Renal pelvis (tissue), 4 donors: Measurements from ENCODE around the gene PARD6G. TPM values are rescaled to one million over a fixed set of nuclear protein-coding genes. Genes with fewer than 3 reads are reported as not detected.

Source experiments
- DNase-seq: peaks from one replicate; pipeline ENCODE4 v3.0.0-alpha.2; 2013
- polyA plus RNA-seq, 3 donors: library from polyadenylated mRNA; unstranded; fragments of 120-200 nt; gene quantifications; one replicate each; pipeline ENCODE4 v1.2.1, GENCODE V29; 2013; ENCODE audit not compliant: insufficient read length in 3 of 3

The PARD6G gene
- polyA plus RNA-seq, 3 donors: 30.7 to 32.2 (median 31.1) TPM

DNA sequence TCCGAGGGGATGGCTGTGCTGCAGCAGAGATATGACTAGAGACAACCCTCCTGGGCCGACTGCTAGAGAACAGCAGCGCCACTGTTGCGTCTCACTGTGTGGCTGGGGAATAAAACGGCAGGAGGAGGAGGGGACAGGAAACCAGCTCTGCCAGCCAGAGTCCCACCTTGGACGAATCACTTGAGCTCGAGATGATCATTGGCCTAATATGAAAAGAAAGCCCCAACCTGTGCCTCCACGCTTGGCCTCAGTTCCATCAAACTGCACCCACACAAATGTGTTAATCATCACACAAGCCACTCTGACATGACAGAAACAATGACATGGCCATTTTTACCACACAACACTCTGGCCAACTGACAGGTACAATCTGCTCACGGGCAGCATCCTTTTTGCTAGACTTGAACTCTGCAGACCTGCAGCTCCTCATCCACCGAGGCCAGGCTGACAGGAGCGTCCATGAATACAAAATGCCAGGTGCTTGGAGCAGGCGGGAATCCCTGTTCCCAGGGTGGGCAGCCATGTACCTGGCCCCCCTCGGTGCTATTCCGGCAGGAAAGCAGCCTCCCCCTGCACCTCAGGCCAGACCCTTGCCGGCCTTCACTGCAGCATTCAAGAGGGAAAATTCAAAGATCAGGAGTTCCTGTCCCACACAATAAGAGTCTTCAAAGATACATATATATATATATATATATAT is 52.3 kb downstream of the PARD6G start:
- DNase-seq: no peak

DNA sequence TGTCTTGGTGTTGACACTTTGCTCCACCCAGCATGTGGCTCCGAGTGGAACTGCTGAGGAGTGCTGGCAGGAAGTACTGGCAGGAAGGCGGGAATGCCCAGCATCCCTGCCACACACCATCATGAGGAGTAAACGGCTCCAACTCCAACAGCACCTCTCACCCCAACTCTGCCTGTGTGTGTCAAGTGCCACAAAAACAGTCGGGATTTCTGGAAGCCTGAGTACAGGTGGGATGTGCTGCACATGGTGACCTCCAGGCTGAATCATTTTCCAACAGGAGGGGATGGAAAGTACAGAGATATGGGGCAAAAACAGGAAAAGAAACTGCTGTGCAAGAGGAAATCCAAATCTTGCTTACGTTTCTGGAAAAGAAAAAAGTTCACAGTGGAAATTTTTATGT is 53.6 kb downstream of the PARD6G start:
- DNase-seq: no peak

DNA sequence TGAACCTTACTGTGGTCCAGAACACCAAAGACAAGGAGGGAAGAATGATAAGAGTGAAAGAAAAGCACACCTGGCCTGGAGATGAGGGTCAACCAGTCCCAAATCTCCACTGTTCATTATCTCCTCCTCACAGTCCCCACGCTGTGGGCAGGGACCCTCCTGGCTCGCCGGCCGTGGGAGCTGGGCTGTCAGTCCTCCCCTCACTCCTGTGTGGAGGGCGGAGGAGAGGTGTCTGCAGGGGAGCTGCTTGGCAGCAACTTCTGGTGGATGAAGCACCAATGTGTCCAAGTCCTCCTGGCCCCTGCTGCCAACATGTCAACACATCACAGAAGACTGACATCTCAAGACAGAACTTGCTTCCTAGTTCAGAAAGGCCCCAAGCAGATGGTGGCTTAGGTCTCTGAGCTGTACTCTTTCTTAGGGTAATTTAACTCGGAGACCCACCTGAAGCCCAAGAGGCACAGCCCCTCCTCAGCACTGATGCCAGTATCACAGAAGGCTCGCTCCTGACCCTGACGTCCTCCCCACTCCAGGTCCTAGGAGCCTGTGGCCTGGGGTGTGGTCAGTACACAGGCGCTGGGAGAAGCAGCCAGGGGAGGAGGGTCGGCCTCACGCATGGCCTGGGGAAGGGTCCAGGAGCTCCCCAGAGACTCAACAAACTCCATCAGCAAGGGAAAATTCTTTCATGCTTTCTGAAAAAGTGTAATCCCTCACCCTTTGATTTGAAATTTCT is 54.5 kb downstream of the PARD6G start:
- no peak for DNase-seq

DNA sequence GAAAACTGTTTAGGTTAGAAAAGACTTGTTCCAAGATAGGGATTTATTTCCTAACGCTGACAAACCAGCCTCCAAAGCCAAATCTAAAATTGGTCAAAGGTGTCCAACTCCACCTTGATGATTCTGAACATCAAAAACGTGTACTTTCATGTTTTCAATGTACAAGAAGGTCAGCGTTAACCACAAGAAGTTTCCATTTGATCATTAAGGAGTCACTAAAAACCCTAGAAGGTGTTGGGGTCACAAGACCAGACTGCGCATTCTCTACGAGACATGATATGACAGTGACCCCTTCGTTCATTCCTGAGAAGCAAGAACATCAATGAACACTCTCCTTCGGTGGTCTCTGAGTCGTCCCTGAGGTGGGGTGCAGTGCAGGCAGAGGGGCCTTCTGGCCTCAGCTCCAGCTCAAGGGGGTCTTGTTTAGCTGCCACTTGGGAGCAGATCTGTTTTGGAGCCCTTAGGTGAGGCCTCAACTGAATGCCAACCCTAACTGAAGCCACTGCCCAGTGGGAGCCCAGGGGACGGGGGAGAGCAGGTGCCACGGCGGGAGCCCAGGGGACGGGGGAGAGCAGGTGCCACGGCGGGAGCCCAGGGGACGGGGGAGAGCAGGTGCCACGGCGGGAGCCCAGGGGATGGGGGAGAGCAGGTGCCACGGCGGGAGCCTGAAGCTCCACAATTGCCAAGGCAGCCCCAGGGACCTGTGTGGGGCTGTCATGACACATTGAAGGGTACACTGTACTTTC is 55.2 kb downstream of the PARD6G start:
- no peak for DNase-seq

DNA sequence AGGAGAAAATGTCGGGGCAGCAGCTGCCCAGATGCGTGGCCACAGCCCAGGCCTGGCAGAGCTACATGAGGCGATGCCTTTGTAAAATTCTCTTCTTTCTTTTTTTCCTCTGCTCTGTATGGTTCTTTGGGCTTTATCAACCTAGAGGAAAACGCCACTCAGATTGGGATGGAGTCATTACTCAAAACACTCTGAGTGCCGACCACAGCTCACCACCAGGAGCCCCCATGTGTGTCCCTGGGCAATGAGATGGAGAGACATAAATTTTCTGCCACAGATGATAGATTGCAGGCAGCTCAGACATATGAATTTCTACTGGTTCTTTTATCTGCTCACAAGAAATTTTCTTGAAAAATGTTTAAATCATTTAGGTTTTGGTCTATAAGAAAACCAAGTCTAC is 56.0 kb downstream of the PARD6G start:
- no peak for DNase-seq

DNA sequence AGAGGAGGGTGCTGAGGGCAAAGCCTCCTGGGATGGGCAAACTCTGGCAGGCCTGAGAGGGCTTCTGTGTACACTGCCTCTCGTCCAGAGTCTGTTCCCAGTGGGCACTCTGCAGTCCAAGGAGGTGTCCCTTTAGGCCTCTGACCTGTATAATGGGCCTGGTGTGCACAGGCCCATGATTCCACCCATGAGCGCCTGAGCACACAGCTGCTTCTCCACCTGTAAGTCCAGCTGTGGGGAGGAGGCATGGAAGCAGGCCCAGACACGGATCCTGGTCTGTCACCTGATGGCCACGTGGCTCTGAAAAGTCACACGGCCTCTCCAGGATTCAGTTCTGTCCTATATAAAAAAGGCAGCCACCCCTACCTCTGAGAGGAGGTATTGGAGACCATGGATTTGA is 57.0 kb downstream of the PARD6G start:
- DNase-seq: no peak

DNA sequence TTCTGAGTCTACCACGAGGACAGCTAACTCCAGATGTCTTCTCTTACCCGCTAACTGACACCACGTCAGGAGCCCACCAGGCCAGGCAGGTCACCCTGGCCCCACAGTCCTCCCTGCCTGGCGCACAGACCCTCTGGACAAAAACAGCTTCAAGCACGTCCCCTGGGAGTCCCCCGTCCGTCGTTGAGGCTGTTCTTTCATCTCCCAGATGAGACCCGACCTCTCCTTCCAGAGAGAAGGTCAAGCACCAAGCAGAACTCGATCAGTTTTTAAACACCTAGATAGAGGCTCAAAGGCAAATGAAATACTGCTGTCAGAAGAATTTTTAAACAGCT is 57.8 kb downstream of the PARD6G start:
- no peak for DNase-seq

DNA sequence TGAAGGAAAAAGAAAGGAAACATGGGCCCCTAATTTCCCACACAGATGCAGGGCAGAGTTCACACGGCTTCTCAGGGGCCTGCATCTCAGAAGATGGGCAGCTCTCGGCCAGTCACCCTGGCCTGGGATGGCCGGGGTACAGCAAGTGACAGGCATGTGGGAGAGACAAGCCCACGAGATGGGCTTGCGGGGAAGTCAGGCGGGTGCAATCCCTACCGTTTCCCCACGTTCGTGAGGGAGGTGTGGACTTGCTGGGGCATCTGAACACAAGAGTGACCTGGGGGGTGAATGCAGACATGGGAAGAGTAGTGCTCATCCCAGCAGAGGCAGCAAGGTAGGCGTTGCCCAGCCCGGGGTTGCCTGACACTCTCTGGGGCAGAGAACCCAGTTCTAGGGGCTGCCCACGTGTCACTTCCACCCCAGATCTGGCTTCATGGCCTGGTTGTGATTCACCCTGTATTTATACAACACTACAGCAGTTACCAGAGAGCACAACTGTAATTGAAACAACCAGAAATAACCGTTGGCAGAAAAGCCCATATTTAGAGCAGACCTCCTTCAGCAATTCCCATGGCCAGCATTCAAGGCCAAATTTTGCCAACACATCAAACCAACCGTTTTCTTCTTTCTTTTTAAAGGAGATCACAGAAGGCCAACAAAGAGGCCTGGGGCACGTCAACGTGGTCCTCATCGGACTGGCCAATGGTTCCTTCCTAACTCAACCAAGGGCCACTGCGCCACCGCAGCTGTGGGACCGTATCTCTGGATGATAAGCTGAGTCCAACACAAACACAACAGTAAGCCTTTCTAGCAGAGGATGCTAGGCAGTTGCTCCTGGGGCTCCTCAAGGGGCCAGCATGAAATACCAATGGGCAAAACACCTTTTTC is 58.4 kb downstream of the PARD6G start:
- DNase-seq: no peak

DNA sequence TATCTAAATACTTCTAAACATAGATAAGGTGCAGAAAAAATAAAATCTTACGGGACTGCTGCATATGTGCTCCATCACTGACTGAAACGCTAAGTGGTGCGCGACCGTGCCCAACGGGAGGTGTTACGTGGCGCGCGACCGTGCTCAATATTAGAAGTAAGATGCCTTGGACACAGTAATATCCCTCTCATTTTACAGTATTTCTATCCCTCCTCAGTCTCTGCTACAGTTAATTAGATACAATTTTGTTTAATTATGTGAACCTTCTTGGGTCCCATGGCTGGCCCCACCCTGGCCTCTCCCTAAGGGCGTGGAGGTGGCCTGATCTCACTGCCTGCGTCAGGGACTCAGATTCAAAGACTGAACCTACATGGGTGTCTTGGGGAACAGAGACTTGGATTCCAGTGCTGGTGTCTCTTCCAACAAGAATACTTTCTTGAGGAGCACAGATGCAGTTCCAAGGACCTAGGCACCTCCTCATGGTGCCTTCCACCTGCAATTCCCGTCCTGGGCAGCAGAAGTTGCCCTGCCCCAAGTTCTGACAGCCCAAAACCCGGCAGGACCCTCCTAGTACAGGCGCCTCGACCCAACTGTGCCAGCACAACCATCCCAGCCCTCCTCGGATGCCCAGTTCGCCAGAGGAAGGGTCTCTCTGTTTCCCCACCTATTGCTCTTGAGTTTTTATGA is 59.2 kb downstream of the PARD6G start:
- no peak for DNase-seq

DNA sequence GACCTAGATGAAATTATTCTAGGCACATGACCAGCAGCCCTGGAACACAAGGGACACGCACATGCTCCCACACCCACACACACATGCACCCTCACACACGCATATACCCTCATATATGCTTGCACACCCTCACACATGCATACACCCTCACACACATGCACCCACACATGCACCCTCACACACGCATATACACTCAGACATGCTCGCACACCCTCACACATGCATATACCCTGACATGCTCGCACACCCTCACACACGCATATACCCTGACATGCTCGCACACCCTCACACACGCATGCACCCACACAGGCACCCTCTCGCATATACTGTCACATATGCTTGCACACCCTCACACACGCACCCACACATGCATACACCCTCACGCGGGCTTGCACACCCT is 61.8 kb downstream of the PARD6G start:
- DNase-seq: no peak

DNA sequence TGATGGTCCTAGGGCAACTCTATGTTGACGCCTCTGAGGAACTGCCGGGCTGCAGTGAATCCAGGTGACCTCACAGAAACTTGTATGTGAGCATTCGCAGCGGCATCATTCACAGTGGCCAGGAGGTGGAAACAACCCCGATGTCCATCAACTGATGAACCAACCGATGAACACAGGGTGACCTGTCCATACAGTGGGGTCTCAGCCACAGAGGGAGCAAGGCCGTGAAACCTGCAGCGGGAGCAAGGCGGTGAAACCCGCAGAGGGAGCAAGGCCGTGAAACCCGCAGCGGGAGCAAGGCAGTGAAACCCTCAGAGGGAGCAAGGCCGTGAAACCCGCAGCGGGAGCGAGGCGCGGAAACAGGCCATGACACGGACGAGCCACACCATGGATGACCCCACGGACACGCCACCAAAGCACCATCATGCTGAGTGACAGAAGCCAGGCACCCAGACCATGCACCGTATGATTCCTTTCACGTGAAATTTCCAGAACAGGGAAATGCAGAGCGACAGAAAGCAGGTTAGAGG is 63.0 kb downstream of the PARD6G start:
- no peak for DNase-seq

DNA sequence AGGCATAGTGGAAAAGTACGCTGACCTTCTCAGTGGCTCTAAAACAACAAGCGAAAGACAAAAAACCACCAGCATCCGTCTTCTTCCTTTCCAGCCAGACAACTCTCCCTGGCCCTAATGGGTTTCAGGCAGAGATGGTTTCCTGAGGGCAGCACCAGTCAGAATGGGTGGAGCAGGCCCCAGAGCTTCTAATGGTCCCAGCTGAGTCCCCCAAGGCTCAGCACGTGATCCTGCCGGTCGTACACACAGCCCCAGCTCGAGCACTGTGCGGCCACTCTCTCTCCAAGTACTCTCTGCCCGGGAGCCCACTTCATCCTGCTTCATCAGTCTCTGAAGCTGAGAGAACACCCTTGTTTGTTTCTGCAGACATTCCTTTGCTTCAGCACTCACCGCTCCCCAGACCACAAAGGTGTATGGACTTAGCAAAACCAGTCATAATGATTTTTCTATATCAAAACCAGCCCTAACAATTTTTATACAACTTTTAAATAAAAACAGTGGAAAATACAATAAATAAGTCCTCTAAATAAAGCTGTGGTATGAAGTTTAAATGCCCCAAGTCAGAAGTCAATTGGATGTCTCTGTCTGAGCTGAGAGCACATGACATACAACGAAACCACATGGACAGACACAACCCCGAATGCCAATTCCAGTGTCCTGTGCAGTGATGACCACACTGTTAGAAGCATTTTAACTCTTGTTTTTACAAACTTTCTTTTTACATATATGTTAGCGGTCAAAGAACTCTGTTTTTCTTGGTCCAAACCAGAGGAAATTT is 63.9 kb downstream of the PARD6G start:
- no peak for DNase-seq

DNA sequence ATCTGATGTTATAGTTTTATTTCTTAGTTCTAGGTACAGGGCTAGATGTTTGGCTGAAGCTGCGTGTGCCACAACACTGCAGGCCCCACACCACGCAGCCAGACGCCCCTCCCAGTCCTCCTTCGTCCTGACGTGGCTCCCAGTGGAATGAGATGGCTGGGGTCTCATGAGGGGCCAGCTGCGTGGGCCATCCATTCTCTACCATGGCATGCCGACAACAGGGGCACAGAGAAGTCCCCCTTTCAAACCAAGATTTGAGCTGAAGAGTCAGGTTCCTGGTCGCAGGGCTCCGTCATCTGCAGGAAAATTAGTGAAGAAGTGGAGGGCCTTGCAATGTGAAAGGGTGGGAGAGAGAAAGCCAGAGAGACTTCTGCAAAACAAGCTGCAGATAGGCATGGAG is 64.5 kb downstream of the PARD6G start:
- no peak for DNase-seq

DNA sequence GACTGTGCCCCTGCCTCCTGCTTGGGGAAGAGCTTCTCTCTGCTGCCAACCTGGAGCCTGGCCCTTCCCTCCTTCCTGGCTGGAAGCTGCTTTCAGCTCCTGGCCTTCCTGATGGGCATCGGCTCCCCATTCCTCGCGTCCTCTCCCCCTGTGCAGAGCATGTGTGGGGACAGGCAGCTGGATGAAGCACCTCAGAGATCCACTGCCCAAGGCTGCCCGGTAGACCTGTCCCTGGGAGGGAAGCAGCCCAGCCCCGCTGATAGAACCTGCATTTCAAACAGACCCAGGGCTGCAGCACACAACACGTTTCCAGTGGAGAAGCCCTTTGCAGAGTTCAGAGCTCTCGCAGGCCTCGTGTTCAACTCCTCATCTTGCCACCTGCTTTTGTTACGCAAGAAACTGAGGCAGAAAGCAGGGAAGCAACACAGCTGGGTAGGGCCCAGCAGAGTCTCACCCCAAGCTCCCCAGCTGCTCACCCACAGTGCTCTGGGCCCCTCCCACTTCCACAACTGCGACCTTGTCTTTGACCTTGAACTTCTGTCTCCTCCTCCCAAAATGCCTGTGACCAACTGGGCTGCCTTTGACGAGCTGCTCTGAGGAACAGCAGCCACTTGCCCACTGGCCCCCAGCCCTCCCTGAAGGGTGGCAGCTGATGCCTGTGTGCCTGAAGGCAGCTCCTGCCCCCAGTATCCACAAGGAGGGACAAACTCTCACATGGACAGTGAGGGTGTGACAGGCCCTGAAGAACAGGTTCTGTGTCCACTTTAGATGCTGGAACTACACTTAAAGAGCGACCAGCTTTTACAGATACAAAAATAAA is 65.5 kb downstream of the PARD6G start:
- no peak for DNase-seq

DNA sequence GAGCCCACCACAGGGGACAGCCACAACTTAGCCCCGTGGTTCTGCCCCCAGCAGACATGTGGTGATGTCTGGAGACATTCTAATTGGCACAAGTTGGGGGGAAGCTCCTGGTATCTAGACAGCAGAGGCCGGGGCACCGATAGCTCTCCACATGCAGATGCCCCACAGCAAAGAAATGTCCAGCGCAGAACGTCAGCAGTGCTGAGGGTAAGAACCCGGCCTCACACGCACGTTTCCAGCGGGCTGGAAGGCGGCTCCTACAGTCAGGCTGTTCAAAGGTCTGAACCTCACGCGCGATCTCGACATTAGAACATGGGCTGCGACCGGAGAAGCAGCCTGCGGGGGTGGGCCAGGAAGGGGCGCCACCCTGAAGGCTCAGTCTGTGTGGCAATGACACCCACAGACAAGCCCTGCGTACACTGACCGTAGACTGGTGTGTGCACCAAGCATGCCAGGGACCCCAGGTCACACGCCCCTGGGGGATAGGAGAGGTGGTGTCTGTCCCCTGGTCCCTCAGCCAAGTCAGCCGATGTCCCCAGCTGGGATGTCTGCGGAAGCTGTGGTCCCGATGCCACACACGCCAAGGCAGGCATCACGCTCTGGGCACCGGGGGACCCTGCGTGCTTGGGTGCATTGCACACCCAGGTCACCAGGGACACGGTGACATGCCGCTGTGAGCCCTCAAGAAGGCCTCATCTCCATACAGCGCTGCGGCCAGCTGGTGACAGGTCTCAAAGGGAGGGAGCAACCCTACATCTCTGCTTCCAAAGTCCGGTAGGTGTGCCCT is 66.3 kb downstream of the PARD6G start:
- DNase-seq: no peak

DNA sequence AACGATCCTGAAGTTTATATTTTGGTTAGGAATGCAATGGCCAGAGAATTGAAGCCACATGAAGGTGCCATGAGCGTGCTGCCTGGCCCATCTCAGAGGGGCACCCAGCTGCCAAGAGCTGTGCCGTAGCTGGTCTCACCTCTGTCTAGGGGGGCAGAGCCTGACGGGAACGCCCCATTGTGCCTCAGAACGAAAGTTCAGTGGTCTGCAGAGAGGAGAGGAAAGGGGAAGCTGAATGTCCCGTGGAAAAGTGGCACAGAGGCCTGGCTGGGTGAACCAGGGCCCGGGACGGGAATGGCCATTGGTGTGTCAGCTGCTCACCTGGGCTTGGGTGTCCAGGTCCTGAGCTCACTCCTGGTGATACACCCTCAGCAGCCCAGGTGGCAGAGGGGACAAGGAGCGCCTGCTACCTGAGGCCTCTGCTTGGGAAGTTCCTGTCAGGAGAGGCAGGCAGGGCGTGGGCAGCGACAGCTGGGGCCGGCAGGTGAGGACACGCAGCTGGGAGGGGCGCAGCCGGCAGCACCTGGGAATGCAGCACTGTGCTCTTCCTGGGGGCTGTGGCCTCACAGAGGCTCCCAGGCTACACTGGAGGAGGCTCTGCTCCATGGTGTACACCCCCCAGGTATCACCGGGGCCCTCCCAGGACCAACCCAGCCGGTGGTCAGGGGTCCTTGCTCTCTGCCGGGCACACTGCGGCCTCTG is 67.3 kb downstream of the PARD6G start:
- no peak for DNase-seq

DNA sequence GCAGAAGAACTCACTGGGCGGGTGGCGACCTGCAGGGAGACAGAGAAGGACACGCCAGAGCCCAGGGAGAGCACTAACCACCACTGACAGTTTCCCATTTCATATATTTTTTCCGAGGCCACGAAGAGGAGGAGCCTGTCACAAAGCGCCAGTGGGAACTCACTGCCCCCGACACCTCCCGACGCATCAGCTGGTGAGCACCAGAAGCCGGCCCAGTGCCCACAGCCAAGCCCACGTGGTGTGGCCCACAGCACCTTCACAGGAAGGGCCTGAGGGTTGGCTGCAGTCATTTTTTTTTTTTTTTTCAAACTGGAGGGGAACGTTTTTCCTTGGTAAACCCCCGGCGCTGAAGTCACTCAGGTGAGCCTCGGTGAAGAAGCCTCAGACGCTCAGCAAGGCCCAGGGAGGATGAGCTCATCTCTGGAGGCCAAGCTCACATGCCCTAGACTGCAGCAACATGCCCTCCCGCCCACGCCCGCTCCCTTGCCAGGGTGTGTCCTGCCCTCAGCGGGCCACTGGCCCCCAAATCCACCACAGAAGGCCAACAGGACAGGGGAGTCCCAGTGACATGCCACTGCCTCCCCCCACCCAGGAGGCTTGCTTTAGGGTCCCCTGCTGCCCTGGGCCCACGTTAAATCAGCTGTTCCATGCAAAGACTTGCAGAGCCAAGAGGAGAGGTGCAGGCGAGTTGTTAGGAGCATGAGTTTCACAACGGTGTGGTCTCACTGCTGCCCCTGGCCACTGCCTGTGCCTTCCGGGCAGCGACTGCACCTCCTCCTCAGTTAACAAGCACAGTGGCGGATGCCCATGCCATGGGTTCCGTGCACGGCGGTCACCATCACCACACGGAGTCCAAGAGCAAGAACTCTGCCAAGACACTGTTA is 68.1 kb downstream of the PARD6G start:
- no peak for DNase-seq
